Adipocyte (in vitro differentiated cells): Measurements from ENCODE around the gene MMP25.

Experiments
- DNase-seq: peaks from one replicate; pipeline ENCODE4 v3.0.0-alpha.2; 2015; ENCODE audit warnings: low read depth
- H3K27me3 ChIP-seq: replicated peaks from 2 replicates; pipeline ENCODE4 v1.7.0; 2013; ENCODE audit warnings: mild to moderate bottlenecking, low read length, moderate library complexity; ENCODE audit not compliant: control insufficient read depth, insufficient read depth
- H3K36me3 ChIP-seq: 2 replicates; pipeline ENCODE4 v1.7.0; 2013; ENCODE audit warnings: low read length, mild to moderate bottlenecking, moderate library complexity; ENCODE audit not compliant: control insufficient read depth, insufficient read depth, severe bottlenecking
- H3K4me1 ChIP-seq: 2 replicates; pipeline ENCODE4 v1.7.0; 2013; ENCODE audit warnings: mild to moderate bottlenecking, low read length, moderate library complexity; ENCODE audit not compliant: control insufficient read depth, insufficient read depth
- H3K4me3 ChIP-seq: 2 replicates; pipeline ENCODE4 v1.7.0; 2013; ENCODE audit warnings: mild to moderate bottlenecking, low read length, moderate library complexity
- H3K9ac ChIP-seq: 2 replicates; pipeline ENCODE4 v1.7.0; 2013; ENCODE audit warnings: mild to moderate bottlenecking, low read length, moderate library complexity
- H3K9me3 ChIP-seq: 2 replicates; pipeline ENCODE4 v1.7.0; 2013; ENCODE audit warnings: mild to moderate bottlenecking, low read length, moderate library complexity; ENCODE audit not compliant: control insufficient read depth

Gene MMP25

GRCh38 chr16:3009568-3010390, 36.6 kb upstream of the MMP25 start:
- no peak for DNase-seq
- no peaks in the 10 kb centered on the region for H3K9me3 ChIP-seq
- peaks cover 61% of the 10 kb centered on the region for H3K27me3 ChIP-seq
- H3K36me3 ChIP-seq, result no peaks in the 10 kb centered on the region
- no peak overlapping the region for H3K9ac ChIP-seq
- no peak overlapping the region for H3K4me3 ChIP-seq
- H3K4me1 ChIP-seq, result peaks cover 11% of the 10 kb centered on the region

- no peak for DNase-seq
- peaks cover 11% of the 10 kb centered on the region for H3K4me1 ChIP-seq
- no peaks in the 10 kb centered on the region for H3K9me3 ChIP-seq
- H3K27me3 ChIP-seq, result peaks cover 63% of the 10 kb centered on the region
- H3K4me3 ChIP-seq, result no peak overlapping the region
- H3K9ac ChIP-seq, result no peak overlapping the region
- H3K36me3 ChIP-seq, result no peaks in the 10 kb centered on the region
Measured at GRCh38 chr16:3010510-3010909, 35.9 kb upstream of the MMP25 start.

- H3K9ac ChIP-seq, result no peak overlapping the region
- H3K4me3 ChIP-seq, result no peak overlapping the region
- no peaks in the 10 kb centered on the region for H3K36me3 ChIP-seq
- peaks cover 11% of the 10 kb centered on the region for H3K4me1 ChIP-seq
- H3K27me3 ChIP-seq, result peaks cover 55% of the 10 kb centered on the region
- no peak for DNase-seq
- no peaks in the 10 kb centered on the region for H3K9me3 ChIP-seq
Measured at GRCh38 chr16:3012246-3012645, 34.1 kb upstream of the MMP25 start.

GRCh38 chr16:3012828-3013420, 33.4 kb upstream of the MMP25 start, which contains the start of gene CLDN9:
TSS of gene CLDN9 (plus strand) at chr16:3012923. CDS start at chr16:3013363, 440 bp downstream.
- no peak within 1 kb of the TSS for H3K4me3 ChIP-seq
- peaks cover 50% of the 10 kb centered on the region for H3K27me3 ChIP-seq
- H3K9me3 ChIP-seq, result no peaks in the 10 kb centered on the region
- H3K9ac ChIP-seq, result no peak within 1 kb of the TSS
- peaks cover 7% of the 10 kb centered on the region for H3K4me1 ChIP-seq
- no peak for DNase-seq
- no peaks in the 10 kb centered on the region for H3K36me3 ChIP-seq

GRCh38 chr16:3013491-3013951, 32.8 kb upstream of the MMP25 start:
- no peaks in the 10 kb centered on the region for H3K9me3 ChIP-seq
- H3K4me1 ChIP-seq, result peaks cover 2% of the 10 kb centered on the region
- no peak for DNase-seq
- H3K4me3 ChIP-seq, result no peak overlapping the region
- H3K9ac ChIP-seq, result no peak overlapping the region
- no peaks in the 10 kb centered on the region for H3K36me3 ChIP-seq
- H3K27me3 ChIP-seq, result peaks cover 49% of the 10 kb centered on the region

- no peaks in the 10 kb centered on the region for H3K4me1 ChIP-seq
- H3K36me3 ChIP-seq, result no peaks in the 10 kb centered on the region
- no peak overlapping the region for H3K4me3 ChIP-seq
- H3K9ac ChIP-seq, result no peak overlapping the region
- no peaks in the 10 kb centered on the region for H3K9me3 ChIP-seq
- peaks cover 46% of the 10 kb centered on the region for H3K27me3 ChIP-seq
- no peak for DNase-seq
Measured at GRCh38 chr16:3013998-3014690, 32.2 kb upstream of the MMP25 start.

- peaks cover 46% of the 10 kb centered on the region for H3K27me3 ChIP-seq
- no peak overlapping the region for H3K9ac ChIP-seq
Measured at GRCh38 chr16:3014971-3015370, 31.4 kb upstream of the MMP25 start.

GRCh38 chr16:3015865-3016521, 30.4 kb upstream of the MMP25 start:
- H3K36me3 ChIP-seq, result no peaks in the 10 kb centered on the region
- H3K9ac ChIP-seq, result no peak overlapping the region
- no peak for DNase-seq
- no peak overlapping the region for H3K4me3 ChIP-seq
- peaks cover 46% of the 10 kb centered on the region for H3K27me3 ChIP-seq
- H3K4me1 ChIP-seq, result peaks cover 3% of the 10 kb centered on the region
- no peaks in the 10 kb centered on the region for H3K9me3 ChIP-seq

More at GRCh38 chr16:3014971-3015370, 31.4 kb upstream of the MMP25 start:
- no peak for DNase-seq
- Histone ChIP-seq H3K36me3 (no peaks in the 10 kb centered on the region), H3K4me1 (peaks cover 2% of the 10 kb centered on the region), H3K9me3 (no peaks in the 10 kb centered on the region), H3K4me3 (no peak overlapping the region)

- no peak for DNase-seq
- no peak overlapping the region for H3K4me3 ChIP-seq
- no peaks in the 10 kb centered on the region for H3K36me3 ChIP-seq
- H3K9ac ChIP-seq, result no peak overlapping the region
- H3K27me3 ChIP-seq, result peaks cover 37% of the 10 kb centered on the region
- H3K9me3 ChIP-seq, result no peaks in the 10 kb centered on the region
- H3K4me1 ChIP-seq, result peaks cover 10% of the 10 kb centered on the region
Measured at GRCh38 chr16:3017344-3017743, 29.0 kb upstream of the MMP25 start.

GRCh38 chr16:3017794-3018506, 28.4 kb upstream of the MMP25 start, which contains the start of gene CLDN6:
TSS of gene CLDN6 (minus strand) at chr16:3018183. CDS start at chr16:3016021, 2,162 bp downstream.
- no peak for DNase-seq
- Histone ChIP-seq H3K4me1 (peaks cover 17% of the 10 kb centered on the region), H3K36me3 (no peaks in the 10 kb centered on the region), H3K27me3 (peaks cover 32% of the 10 kb centered on the region), H3K4me3 (no peak within 1 kb of the TSS), H3K9ac (no peak within 1 kb of the TSS), H3K9me3 (no peaks in the 10 kb centered on the region)
